HEK293T (cell line): ENCODE data around the gene CCDC51.

Experiments
- ARNT ChIP-seq: fragments of 450-650 bp; IDR thresholded peaks from 2 replicates; pipeline ENCODE4 v1.6.1; 2017; ENCODE audit warnings: mild to moderate bottlenecking
- FOXM1 ChIP-seq: fragments of 450-650 bp; IDR thresholded peaks from 2 replicates; pipeline ENCODE4 v1.6.1; 2017; ENCODE audit warnings: mild to moderate bottlenecking, borderline replicate concordance

DNA sequence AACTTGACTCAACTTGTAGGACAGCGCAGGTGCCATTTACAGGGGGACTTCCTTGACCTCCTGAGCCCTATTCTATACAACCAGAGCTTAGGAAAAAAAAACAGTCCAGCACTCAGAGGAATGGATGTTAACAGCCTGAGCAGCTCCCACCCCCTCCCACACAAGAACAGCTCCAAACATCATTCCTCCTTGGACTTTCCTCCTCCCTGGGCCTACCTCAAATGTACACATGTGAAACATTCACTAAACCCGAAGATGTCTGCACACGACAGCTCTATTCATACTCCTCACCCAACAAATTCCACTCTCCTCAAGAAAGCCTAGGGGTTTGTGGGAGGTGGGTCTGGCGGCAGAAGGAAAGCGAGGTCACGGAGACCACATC lies 6.1 kb upstream of the CCDC51 start:
- TF ChIP-seq ARNT (no peak), FOXM1 (no peak)
